Osteoblast (primary cell): ENCODE measurements around the gene ST6GALNAC3. TPM values are rescaled to one million over a fixed set of nuclear protein-coding genes. Genes with fewer than 3 reads are reported as not detected.
"Not testable (repeated sequence)": the region's sequence is repeated elsewhere in the genome, so short reads cannot be mapped to it uniquely, and the experiment has no call there.

Experiments
- DNase-seq: peaks from one replicate; pipeline ENCODE4 v3.0.0; 2011; ENCODE audit warnings: low spot score, mixed read lengths; ENCODE audit not compliant: insufficient read length; ENCODE audit errors: missing footprints
- H2AFZ ChIP-seq: 2 replicates; pipeline ENCODE4 v1.6.0; 2011; ENCODE audit warnings: mild to moderate bottlenecking, low read length
- H3K27ac ChIP-seq: 2 replicates; pipeline ENCODE4 v1.5.1; 2011; ENCODE audit warnings: mild to moderate bottlenecking, low read depth, low read length, moderate library complexity
- H3K27me3 ChIP-seq: 2 replicates; pipeline ENCODE4 v1.6.0; 2012; ENCODE audit warnings: mild to moderate bottlenecking, control low read depth, inconsistent platforms, low read length, moderate library complexity; ENCODE audit not compliant: insufficient read depth
- H3K36me3 ChIP-seq: 2 replicates; pipeline ENCODE4 v1.5.1; 2011; ENCODE audit warnings: mild to moderate bottlenecking, low read length, control low read depth, moderate library complexity; ENCODE audit not compliant: insufficient read depth
- H3K4me1 ChIP-seq: 2 replicates; pipeline ENCODE4 v1.5.1; 2011; ENCODE audit warnings: mild to moderate bottlenecking, low read length, control low read depth, moderate library complexity; ENCODE audit not compliant: insufficient read depth
- H3K4me2 ChIP-seq: 2 replicates; pipeline ENCODE4 v1.6.0; 2011; ENCODE audit warnings: mild to moderate bottlenecking, low read length; ENCODE audit not compliant: insufficient read depth
- H3K4me3 ChIP-seq: fragments of 200-600 bp; sonication (generic); 3 replicates; pipeline ENCODE4 v1.5.1; 2012; ENCODE audit warnings: mild to moderate bottlenecking, low read length, inconsistent platforms; ENCODE audit not compliant: insufficient read depth
- H3K79me2 ChIP-seq: 2 replicates; pipeline ENCODE4 v1.6.0; 2012; ENCODE audit warnings: mild to moderate bottlenecking, low read length, control low read depth, inconsistent platforms; ENCODE audit not compliant: insufficient read depth
- H3K9me3 ChIP-seq: 2 replicates; pipeline ENCODE4 v1.5.1; 2011; ENCODE audit warnings: low read depth, low read length, control low read depth
- H4K20me1 ChIP-seq: 2 replicates; pipeline ENCODE4 v1.6.0; 2012; ENCODE audit warnings: mild to moderate bottlenecking, low read length, control low read depth; ENCODE audit not compliant: insufficient read depth
- total RNA-seq: library from RNA; depleted of rRNA; stranded (reverse); fragments of >200 nt; gene quantifications from 2 replicates; pipeline ENCODE4 v1.2.3, GENCODE V29; 2012
- TF ChIP-seq, protein P1 (sequence below): IDR thresholded peaks from 2 replicates; pipeline ENCODE4 v1.5.1; 2011; ENCODE audit warnings: mild to moderate bottlenecking, low read depth, low read length, moderate library complexity; ENCODE audit errors: extremely low read depth

Gene ST6GALNAC3
- total RNA-seq, 1 donor, result not detected

DNA sequence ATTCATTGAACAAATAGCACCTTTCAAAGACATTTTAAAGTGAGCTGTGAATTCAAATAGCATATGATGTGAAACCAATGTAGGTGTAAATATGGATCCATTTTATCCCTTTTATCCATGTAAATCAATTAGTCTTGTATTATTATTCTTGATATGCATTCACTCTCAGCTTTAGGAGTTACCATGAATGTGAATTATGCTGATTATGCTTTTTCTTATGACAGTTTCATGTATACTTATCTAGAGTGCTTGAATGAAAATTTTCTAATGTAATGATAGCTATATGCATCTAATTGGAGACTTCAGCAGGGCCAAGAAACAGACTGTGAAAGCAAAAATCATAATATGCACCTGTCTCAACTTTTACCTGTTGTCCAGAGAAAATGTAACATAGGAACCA lies 566.2 kb downstream of the ST6GALNAC3 start:
- no peak overlapping the region for H3K27ac ChIP-seq
- H3K27me3 ChIP-seq, result no peaks in the 10 kb centered on the region
- H2AFZ ChIP-seq, result no peak overlapping the region
- DNase-seq, result no peak
- H3K36me3 ChIP-seq, result no peaks in the 10 kb centered on the region
- TF ChIP-seq, protein P1, sequence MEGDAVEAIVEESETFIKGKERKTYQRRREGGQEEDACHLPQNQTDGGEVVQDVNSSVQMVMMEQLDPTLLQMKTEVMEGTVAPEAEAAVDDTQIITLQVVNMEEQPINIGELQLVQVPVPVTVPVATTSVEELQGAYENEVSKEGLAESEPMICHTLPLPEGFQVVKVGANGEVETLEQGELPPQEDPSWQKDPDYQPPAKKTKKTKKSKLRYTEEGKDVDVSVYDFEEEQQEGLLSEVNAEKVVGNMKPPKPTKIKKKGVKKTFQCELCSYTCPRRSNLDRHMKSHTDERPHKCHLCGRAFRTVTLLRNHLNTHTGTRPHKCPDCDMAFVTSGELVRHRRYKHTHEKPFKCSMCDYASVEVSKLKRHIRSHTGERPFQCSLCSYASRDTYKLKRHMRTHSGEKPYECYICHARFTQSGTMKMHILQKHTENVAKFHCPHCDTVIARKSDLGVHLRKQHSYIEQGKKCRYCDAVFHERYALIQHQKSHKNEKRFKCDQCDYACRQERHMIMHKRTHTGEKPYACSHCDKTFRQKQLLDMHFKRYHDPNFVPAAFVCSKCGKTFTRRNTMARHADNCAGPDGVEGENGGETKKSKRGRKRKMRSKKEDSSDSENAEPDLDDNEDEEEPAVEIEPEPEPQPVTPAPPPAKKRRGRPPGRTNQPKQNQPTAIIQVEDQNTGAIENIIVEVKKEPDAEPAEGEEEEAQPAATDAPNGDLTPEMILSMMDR, result no peak
- no peak overlapping the region for H3K4me3 ChIP-seq
- H3K9me3 ChIP-seq, result peaks cover 2% of the 10 kb centered on the region
- H3K79me2 ChIP-seq, result no peaks in the 10 kb centered on the region
- no peaks in the 10 kb centered on the region for H4K20me1 ChIP-seq
- no peak overlapping the region for H3K4me2 ChIP-seq
- H3K4me1 ChIP-seq, result no peaks in the 10 kb centered on the region

DNA sequence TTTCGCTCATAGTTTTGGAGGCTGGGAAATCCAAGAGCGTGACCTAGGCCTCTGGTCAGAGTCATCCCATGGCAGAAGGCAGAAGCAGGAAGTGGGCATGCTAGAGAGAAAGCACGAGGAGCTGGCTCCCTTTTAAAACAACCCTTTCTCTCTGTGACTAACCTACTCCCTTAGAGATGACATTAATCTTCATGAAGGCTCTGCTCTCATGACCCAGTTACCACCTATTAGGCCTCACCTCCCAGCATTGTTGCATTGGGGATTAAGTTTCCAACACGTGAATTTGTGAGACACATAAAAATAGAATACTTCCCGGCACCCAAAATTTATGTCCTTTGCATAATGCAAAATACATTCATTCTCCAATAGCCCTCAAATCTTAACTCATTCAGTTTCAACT lies 569.6 kb downstream of the ST6GALNAC3 start:
- no peak overlapping the region for H3K4me2 ChIP-seq
- no peaks in the 10 kb centered on the region for H3K36me3 ChIP-seq
- H3K27me3 ChIP-seq, result no peaks in the 10 kb centered on the region
- no peak for DNase-seq
- H4K20me1 ChIP-seq, result no peaks in the 10 kb centered on the region
- no peak overlapping the region for H2AFZ ChIP-seq
- no peaks in the 10 kb centered on the region for H3K4me1 ChIP-seq
- peaks cover 3% of the 10 kb centered on the region for H3K9me3 ChIP-seq
- H3K4me3 ChIP-seq, result no peak overlapping the region
- TF ChIP-seq, protein P1, result no peak
- H3K79me2 ChIP-seq, result no peaks in the 10 kb centered on the region
- H3K27ac ChIP-seq, result no peak overlapping the region

DNA sequence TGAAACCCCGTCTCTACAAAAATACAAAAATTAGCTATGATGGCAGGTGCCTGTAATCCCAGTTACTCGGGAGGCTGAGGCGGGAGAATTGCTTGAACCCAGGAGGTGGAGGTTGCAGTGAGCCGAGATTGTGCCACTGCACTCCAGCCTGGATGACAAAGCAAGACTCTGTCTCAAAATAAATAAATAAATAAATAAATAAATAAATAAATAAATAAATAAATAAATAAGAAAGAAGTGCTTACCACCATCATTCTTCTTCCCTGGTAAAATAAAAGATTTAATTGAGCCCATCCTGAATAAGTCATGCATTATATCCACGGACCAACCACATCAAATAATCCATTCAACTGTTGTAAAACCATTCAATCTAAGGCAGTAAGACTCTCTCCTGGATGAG lies 578.3 kb downstream of the ST6GALNAC3 start:
- not testable (repeated sequence) for H3K27me3 ChIP-seq, H3K9me3 ChIP-seq, H3K4me3 ChIP-seq, H3K27ac ChIP-seq, H3K4me2 ChIP-seq, DNase-seq, H2AFZ ChIP-seq, H3K79me2 ChIP-seq, H3K4me1 ChIP-seq, H4K20me1 ChIP-seq, H3K36me3 ChIP-seq

DNA sequence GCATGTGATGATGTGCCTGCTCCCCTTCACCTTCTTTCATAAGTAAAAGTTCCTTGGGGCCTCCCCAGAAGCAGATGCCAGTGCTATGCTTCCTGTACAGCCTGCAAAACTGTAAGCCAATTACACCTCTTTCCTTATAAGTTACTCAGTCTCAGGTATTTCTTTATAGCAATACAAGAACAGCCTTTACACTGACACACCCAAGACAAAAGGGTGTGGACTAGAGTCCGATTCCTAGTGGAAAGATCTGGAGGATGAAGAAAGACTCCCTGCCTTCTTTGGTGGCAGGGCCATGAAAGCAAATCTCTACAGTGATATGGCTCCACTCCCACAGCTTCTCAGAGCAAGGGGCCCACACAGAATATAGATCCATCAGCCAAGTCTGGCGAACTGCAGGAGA lies 583.1 kb downstream of the ST6GALNAC3 start:
- H2AFZ ChIP-seq, result no peak overlapping the region
- H3K27ac ChIP-seq, result no peak overlapping the region
- H3K27me3 ChIP-seq, result no peaks in the 10 kb centered on the region
- TF ChIP-seq, protein P1, result no peak
- no peaks in the 10 kb centered on the region for H3K36me3 ChIP-seq
- H3K79me2 ChIP-seq, result no peaks in the 10 kb centered on the region
- no peaks in the 10 kb centered on the region for H4K20me1 ChIP-seq
- DNase-seq, result no peak
- H3K4me3 ChIP-seq, result no peak overlapping the region
- peaks cover 3% of the 10 kb centered on the region for H3K9me3 ChIP-seq
- no peaks in the 10 kb centered on the region for H3K4me1 ChIP-seq
- no peak overlapping the region for H3K4me2 ChIP-seq
